Stimulated activated CD8-positive, alpha-beta memory T cell treated with anti-CD3 and anti-CD28 coated beads, Interleukin-15, amount 100 ng/mL, for 4 hours (primary cell): Measurements from ENCODE around the gene ANGPT4.

ENCODE experiments used
- DNase-seq, 2 donors: peaks; one replicate each; pipeline ENCODE4 v3.0.0-alpha.2; 2020; ENCODE audit warnings: low read depth in 2 of 2

ANGPT4 gene

GRCh38 chr20:825710-826421 lies 90.3 kb downstream of the ANGPT4 start:
- no peak for DNase-seq

GRCh38 chr20:824916-825315 lies 91.2 kb downstream of the ANGPT4 start:
- DNase-seq: no peak

GRCh38 chr20:824490-824889 lies 91.6 kb downstream of the ANGPT4 start:
- DNase-seq: no peak

GRCh38 chr20:823574-823902 lies 92.6 kb downstream of the ANGPT4 start:
- DNase-seq: no peak

GRCh38 chr20:822651-823573 lies 93.2 kb downstream of the ANGPT4 start:
- no peak for DNase-seq

- no peak for DNase-seq
Observed at GRCh38 chr20:821731-822065, 94.4 kb downstream of the ANGPT4 start.

- no peak for DNase-seq
Observed at GRCh38 chr20:821046-821730, 94.9 kb downstream of the ANGPT4 start.

- no peak for DNase-seq
Observed at GRCh38 chr20:820323-820953, 95.7 kb downstream of the ANGPT4 start.
